HEK293 (cell line): ENCODE results near the gene VIT.

Experiments used
- CTCF ChIA-PET: fragments of 350-600 bp; formaldehyde crosslinking; extraction: SDS; loops from one replicate; lab custom pipeline; 2021; ENCODE audit warnings: antibody characterized with exemption; lab: Yijun Ruan, JAX
- POLR2A ChIA-PET: fragments of 300-600 bp; formaldehyde crosslinking; extraction: SDS; loops from one replicate; lab custom pipeline; 2020; ENCODE audit warnings: antibody characterized with exemption, inconsistent platforms; lab: Yijun Ruan, JAX
- H3K27ac ChIP-seq: fragments of 200-500 bp; sonication (Bioruptor generic); 2 replicates; pipeline ENCODE4 v1.5.1; 2014; ENCODE audit warnings: low read depth, low read length, control low read depth, inconsistent platforms; ENCODE audit errors: extremely low read depth
- H3K36me3 ChIP-seq, 2 experiments: fragments of 200-500 bp in 1 of 2; sonication (Bioruptor generic) in 1 of 2; 1 replicate in 1 of 2; 2 replicates in 1 of 2; pipeline ENCODE4 v1.5.1; 2014 to 2017; ENCODE audit warnings: inconsistent platforms in 2 of 2, low read length in 2 of 2; ENCODE audit not compliant: control insufficient read depth in 2 of 2, insufficient read depth in 1 of 2
- H3K4me1 ChIP-seq: fragments of 200-500 bp; sonication (Bioruptor generic); 2 replicates; pipeline ENCODE4 v1.5.1; 2014; ENCODE audit warnings: mild to moderate bottlenecking, low read length, inconsistent platforms; ENCODE audit not compliant: control insufficient read depth, insufficient read depth
- H3K4me3 ChIP-seq: 2 replicates; pipeline ENCODE4 v1.5.1; 2011; ENCODE audit warnings: low read depth, mild to moderate bottlenecking, control low read depth, low read length, moderate library complexity
- H3K9me3 ChIP-seq: fragments of 200-500 bp; sonication (Bioruptor generic); 2 replicates; pipeline ENCODE4 v1.5.1; 2014; ENCODE audit warnings: low read depth, low read length, inconsistent platforms; ENCODE audit not compliant: control insufficient read depth, insufficient read depth
- SP2 ChIP-seq: fragments of 450-650 bp; formaldehyde crosslinking; IDR thresholded peaks from 2 replicates; pipeline ENCODE4 v1.5.1; 2016; ENCODE audit warnings: missing biosample characterization, missing genetic modification characterization
- SP3 ChIP-seq: fragments of 450-650 bp; formaldehyde crosslinking; IDR thresholded peaks from 2 replicates; pipeline ENCODE4 v1.5.1; 2016; ENCODE audit warnings: missing biosample characterization, missing genetic modification characterization
- ZBTB48 ChIP-seq: fragments of 450-650 bp; formaldehyde crosslinking; IDR thresholded peaks from 2 replicates; pipeline ENCODE4 v1.5.1; 2016; ENCODE audit warnings: missing biosample characterization, missing genetic modification characterization
- ZBTB8A ChIP-seq: fragments of 450-650 bp; formaldehyde crosslinking; IDR thresholded peaks from 2 replicates; pipeline ENCODE4 v1.5.1; 2016; ENCODE audit warnings: missing biosample characterization, missing genetic modification characterization
- ZNF114 ChIP-seq: fragments of 450-650 bp; formaldehyde crosslinking; IDR thresholded peaks from 2 replicates; pipeline ENCODE4 v1.5.0; 2017; ENCODE audit warnings: missing biosample characterization, missing genetic modification characterization
- ZNF211 ChIP-seq: fragments of 450-650 bp; formaldehyde crosslinking; IDR thresholded peaks from 2 replicates; pipeline ENCODE4 v1.5.1; 2016; ENCODE audit warnings: low read depth, missing biosample characterization, missing genetic modification characterization
- ZNF335 ChIP-seq: fragments of 450-650 bp; formaldehyde crosslinking; conservative IDR thresholded peaks from 2 replicates; pipeline ENCODE4 v1.5.1; 2016; ENCODE audit warnings: missing biosample characterization, missing genetic modification characterization
- ZNF404 ChIP-seq: fragments of 450-650 bp; formaldehyde crosslinking; IDR thresholded peaks from 2 replicates; pipeline ENCODE4 v1.5.1; 2017; ENCODE audit warnings: missing biosample characterization, missing genetic modification characterization
- ZNF529 ChIP-seq: fragments of 450-650 bp; formaldehyde crosslinking; IDR thresholded peaks from 2 replicates; pipeline ENCODE4 v1.5.1; 2017; ENCODE audit warnings: missing genetic modification characterization, missing biosample characterization; ENCODE audit not compliant: insufficient replicate concordance
- ZNF549 ChIP-seq: fragments of 450-650 bp; IDR thresholded peaks from 2 replicates; pipeline ENCODE4 v1.5.1; 2018; ENCODE audit warnings: missing biosample characterization, missing genetic modification characterization, mild to moderate bottlenecking, inconsistent platforms, moderate library complexity
- ZNF623 ChIP-seq: fragments of 450-650 bp; formaldehyde crosslinking; IDR thresholded peaks from 2 replicates; pipeline ENCODE4 v1.5.1; 2016; ENCODE audit warnings: missing biosample characterization, missing genetic modification characterization
- ZNF624 ChIP-seq: fragments of 450-650 bp; formaldehyde crosslinking; IDR thresholded peaks from 2 replicates; pipeline ENCODE4 v1.5.1; 2017; ENCODE audit warnings: missing biosample characterization, missing genetic modification characterization
- ZNF701 ChIP-seq: fragments of 450-650 bp; formaldehyde crosslinking; IDR thresholded peaks from 2 replicates; pipeline ENCODE4 v1.5.1; 2016; ENCODE audit warnings: missing biosample characterization, missing genetic modification characterization
- ZXDB ChIP-seq: fragments of 450-650 bp; formaldehyde crosslinking; IDR thresholded peaks from 2 replicates; pipeline ENCODE4 v1.5.1; 2016; ENCODE audit warnings: missing biosample characterization, missing genetic modification characterization
- TF ChIP-seq, protein P1 (sequence below): fragments of 450-650 bp; formaldehyde crosslinking; IDR thresholded peaks from 2 replicates; pipeline ENCODE4 v1.5.1; 2016; ENCODE audit warnings: missing biosample characterization, missing genetic modification characterization, borderline replicate concordance
- TF ChIP-seq, protein P2 (sequence below): fragments of 450-650 bp; formaldehyde crosslinking; IDR thresholded peaks from 2 replicates; pipeline ENCODE4 v1.5.1; 2016; ENCODE audit warnings: missing biosample characterization, missing genetic modification characterization
- TF ChIP-seq, protein P3 (sequence below): fragments of 450-650 bp; formaldehyde crosslinking; optimal IDR thresholded peaks from 2 replicates; pipeline ENCODE3; 2016; ENCODE audit warnings: missing biosample characterization, mild to moderate bottlenecking, missing genetic modification characterization
- TF ChIP-seq, protein P4 (sequence below): fragments of 450-650 bp; formaldehyde crosslinking; IDR thresholded peaks from 2 replicates; pipeline ENCODE4 v1.5.1; 2017; ENCODE audit warnings: missing biosample characterization, missing genetic modification characterization
- TF ChIP-seq, protein P5 (sequence below): fragments of 450-650 bp; formaldehyde crosslinking; IDR thresholded peaks from 2 replicates; pipeline ENCODE4 v1.5.1; 2016; ENCODE audit warnings: missing biosample characterization, missing genetic modification characterization
- TF ChIP-seq, protein P6 (sequence below): fragments of 450-650 bp; formaldehyde crosslinking; IDR thresholded peaks from 2 replicates; pipeline ENCODE4 v1.5.1; 2016; ENCODE audit warnings: missing biosample characterization, missing genetic modification characterization

VIT gene

DNA sequence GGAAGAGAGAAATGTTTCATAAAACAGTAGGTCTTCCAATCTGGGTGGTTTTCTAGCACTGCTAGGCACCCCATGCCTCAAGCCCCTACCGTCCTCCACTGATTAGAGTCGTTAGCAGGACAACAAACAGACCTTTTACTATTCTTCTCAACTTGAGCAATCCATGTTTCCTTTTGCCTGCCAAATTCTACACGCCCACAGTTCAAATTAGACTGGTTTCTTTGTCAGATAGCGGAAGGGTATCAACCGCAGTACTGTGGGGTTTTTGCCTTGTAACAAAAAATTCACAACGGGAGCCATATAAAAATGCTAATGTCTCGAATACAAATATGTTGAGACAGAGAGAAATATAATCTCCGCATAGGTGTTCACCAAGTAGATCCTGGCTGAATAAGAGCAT is 59.9 kb downstream of the VIT start (continued):
- TF ChIP-seq, protein P1, sequence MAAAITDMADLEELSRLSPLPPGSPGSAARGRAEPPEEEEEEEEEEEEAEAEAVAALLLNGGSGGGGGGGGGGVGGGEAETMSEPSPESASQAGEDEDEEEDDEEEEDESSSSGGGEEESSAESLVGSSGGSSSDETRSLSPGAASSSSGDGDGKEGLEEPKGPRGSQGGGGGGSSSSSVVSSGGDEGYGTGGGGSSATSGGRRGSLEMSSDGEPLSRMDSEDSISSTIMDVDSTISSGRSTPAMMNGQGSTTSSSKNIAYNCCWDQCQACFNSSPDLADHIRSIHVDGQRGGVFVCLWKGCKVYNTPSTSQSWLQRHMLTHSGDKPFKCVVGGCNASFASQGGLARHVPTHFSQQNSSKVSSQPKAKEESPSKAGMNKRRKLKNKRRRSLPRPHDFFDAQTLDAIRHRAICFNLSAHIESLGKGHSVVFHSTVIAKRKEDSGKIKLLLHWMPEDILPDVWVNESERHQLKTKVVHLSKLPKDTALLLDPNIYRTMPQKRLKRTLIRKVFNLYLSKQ = no peak
- TF ChIP-seq, protein P2, sequence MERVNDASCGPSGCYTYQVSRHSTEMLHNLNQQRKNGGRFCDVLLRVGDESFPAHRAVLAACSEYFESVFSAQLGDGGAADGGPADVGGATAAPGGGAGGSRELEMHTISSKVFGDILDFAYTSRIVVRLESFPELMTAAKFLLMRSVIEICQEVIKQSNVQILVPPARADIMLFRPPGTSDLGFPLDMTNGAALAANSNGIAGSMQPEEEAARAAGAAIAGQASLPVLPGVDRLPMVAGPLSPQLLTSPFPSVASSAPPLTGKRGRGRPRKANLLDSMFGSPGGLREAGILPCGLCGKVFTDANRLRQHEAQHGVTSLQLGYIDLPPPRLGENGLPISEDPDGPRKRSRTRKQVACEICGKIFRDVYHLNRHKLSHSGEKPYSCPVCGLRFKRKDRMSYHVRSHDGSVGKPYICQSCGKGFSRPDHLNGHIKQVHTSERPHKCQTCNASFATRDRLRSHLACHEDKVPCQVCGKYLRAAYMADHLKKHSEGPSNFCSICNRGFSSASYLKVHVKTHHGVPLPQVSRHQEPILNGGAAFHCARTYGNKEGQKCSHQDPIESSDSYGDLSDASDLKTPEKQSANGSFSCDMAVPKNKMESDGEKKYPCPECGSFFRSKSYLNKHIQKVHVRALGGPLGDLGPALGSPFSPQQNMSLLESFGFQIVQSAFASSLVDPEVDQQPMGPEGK = no peak
- TF ChIP-seq ZXDB (tag by site-specific recombination) = no peak
- no peak for TF ChIP-seq ZBTB48 (tag by site-specific recombination)
- no peak for TF ChIP-seq ZNF549 (tag by site-specific recombination)
- TF ChIP-seq, protein P3, sequence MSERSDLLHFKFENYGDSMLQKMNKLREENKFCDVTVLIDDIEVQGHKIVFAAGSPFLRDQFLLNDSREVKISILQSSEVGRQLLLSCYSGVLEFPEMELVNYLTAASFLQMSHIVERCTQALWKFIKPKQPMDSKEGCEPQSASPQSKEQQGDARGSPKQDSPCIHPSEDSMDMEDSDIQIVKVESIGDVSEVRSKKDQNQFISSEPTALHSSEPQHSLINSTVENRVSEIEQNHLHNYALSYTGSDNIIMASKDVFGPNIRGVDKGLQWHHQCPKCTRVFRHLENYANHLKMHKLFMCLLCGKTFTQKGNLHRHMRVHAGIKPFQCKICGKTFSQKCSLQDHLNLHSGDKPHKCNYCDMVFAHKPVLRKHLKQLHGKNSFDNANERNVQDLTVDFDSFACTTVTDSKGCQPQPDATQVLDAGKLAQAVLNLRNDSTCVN (tag by site-specific recombination) = no peak
- no peak for TF ChIP-seq SP2 (tag by site-specific recombination)

DNA sequence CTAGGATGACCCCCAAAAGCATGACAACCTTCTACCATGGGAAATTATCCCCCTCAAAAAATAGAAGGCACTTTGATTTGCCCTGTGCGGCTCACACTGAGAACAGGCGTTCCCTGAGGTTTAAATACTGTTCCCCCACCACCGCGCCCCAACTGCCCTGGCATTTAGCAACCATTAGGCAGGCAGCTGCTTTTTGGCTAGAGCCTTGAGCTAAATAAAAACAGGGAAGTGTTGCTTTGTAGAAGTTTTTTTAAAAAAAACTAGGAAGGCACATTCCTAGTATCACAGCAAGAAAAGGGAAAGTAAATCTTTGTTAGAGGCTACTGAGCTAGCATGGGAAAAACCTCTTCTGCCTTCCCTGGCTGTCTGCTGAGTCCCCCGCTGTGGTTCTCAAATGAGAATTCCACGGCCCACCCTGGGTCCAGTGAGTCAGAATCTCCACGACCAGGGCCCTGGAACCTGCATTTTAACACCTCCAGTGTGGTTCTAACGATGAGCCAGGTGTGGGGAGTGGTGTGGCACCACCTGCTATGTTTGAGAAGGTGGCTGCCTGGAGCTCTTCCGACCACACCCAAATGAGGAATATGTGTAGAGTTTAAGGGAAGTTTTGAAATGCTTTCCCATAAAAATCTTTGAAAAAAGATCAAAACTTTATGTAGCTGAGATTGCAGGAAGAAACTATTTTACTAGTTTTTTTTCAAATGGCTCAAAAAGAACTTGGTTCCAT is 66.4 kb downstream of the VIT start:
- TF ChIP-seq ZNF335 (tag by site-specific recombination) (no peak), ZNF211 (no peak), ZNF529 (tag by site-specific recombination) (no peak), ZNF623 (no peak), ZNF404 (tag by site-specific recombination) (no peak), ZNF701 (tag by site-specific recombination) (no peak), ZNF114 (tag by site-specific recombination) (no peak), ZBTB8A (no peak), ZNF624 (tag by site-specific recombination) (no peak), SP3 (tag by site-specific recombination) (no peak), ZBTB48 (tag by site-specific recombination) (no peak)
- TF ChIP-seq, protein P1 = no peak
- TF ChIP-seq, protein P4, sequence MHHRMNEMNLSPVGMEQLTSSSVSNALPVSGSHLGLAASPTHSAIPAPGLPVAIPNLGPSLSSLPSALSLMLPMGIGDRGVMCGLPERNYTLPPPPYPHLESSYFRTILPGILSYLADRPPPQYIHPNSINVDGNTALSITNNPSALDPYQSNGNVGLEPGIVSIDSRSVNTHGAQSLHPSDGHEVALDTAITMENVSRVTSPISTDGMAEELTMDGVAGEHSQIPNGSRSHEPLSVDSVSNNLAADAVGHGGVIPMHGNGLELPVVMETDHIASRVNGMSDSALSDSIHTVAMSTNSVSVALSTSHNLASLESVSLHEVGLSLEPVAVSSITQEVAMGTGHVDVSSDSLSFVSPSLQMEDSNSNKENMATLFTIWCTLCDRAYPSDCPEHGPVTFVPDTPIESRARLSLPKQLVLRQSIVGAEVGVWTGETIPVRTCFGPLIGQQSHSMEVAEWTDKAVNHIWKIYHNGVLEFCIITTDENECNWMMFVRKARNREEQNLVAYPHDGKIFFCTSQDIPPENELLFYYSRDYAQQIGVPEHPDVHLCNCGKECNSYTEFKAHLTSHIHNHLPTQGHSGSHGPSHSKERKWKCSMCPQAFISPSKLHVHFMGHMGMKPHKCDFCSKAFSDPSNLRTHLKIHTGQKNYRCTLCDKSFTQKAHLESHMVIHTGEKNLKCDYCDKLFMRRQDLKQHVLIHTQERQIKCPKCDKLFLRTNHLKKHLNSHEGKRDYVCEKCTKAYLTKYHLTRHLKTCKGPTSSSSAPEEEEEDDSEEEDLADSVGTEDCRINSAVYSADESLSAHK = no peak
- TF ChIP-seq, protein P5, sequence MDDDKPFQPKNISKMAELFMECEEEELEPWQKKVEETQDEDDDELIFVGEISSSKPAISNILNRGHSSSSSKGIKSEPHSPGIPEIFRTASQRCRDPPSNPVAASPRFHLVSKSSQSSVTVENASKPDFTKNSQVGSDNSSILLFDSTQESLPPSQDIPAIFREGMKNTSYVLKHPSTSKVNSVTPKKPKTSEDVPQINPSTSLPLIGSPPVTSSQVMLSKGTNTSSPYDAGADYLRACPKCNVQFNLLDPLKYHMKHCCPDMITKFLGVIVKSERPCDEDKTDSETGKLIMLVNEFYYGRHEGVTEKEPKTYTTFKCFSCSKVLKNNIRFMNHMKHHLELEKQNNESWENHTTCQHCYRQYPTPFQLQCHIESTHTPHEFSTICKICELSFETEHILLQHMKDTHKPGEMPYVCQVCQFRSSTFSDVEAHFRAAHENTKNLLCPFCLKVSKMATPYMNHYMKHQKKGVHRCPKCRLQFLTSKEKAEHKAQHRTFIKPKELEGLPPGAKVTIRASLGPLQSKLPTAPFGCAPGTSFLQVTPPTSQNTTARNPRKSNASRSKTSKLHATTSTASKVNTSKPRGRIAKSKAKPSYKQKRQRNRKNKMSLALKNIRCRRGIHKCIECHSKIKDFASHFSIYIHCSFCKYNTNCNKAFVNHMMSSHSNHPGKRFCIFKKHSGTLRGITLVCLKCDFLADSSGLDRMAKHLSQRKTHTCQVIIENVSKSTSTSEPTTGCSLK (tag by site-specific recombination) = no peak
- TF ChIP-seq, protein P6, sequence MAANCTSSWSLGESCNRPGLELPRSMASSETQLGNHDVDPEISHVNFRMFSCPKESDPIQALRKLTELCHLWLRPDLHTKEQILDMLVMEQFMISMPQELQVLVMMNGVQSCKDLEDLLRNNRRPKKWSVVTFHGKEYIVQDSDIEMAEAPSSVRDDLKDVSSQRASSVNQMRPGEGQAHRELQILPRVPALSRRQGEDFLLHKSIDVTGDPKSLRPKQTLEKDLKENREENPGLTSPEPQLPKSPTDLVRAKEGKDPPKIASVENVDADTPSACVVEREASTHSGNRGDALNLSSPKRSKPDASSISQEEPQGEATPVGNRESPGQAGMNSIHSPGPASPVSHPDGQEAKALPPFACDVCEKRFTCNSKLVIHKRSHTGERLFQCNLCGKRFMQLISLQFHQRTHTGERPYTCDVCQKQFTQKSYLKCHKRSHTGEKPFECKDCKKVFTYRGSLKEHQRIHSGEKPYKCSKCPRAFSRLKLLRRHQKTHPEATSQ = no peak
- Histone ChIP-seq H3K4me1 (no peaks in the 10 kb centered on the region), H3K36me3 (no peaks in the 10 kb centered on the region), H3K27ac (no peak overlapping the region), H3K9me3 (no peaks in the 10 kb centered on the region), H3K4me3 (no peak overlapping the region)
- ChIA-PET CTCF (interaction anchor here (1.0 to 1.1 kb wide), 2 partner anchors 13 to 23 kb away, joined by 3 to 4 read pairs; no protein-coding TSS in a partner anchor), POLR2A (interaction anchor here (0.7 kb wide), 1 partner anchor 21 kb away, joined by 3 read pairs; no protein-coding TSS in a partner anchor)
